Peyer's patch (tissue), 4 donors: Measurements from ENCODE around the gene TMEM91.

Experiments
- CTCF ChIP-seq, 6 experiments: fragments of 450-650 bp in 4 of 6; fragments of 200-600 bp in 2 of 6; sonication (generic) in 1 of 6; IDR thresholded peaks; one replicate each; pipeline ENCODE4 v1.5.1; 2017 to 2019; ENCODE audit warnings: antibody characterized with exemption in 6 of 6, mild to moderate bottlenecking in 3 of 6, moderate library complexity in 1 of 6
- POLR2A ChIP-seq, 2 donors: fragments of 450-650 bp; IDR thresholded peaks; one replicate each; pipeline ENCODE4 v1.5.1; 2017; ENCODE audit warnings: antibody characterized with exemption in 2 of 2, mild to moderate bottlenecking in 2 of 2, moderate library complexity in 2 of 2

GRCh38 chr19:41356984-41357739, 19.2 kb upstream of the TMEM91 start:
- TF ChIP-seq CTCF (IDR thresholded peaks at IDR 0.05) (no peak), POLR2A (IDR thresholded peaks at IDR 0.05) (no peak)
